H1 (cell line): ENCODE results near the gene PNMA8B. TPM values are rescaled to one million over a fixed set of nuclear protein-coding genes. Genes with fewer than 3 reads are reported as not detected.

ENCODE experiments used
- EP300 ChIP-seq, 2 experiments: IDR thresholded peaks; 1 replicate in 1 of 2; 2 replicates in 1 of 2; pipeline ENCODE4 v1.6.1; 2011 to 2012; ENCODE audit warnings: low read depth in 2 of 2, low read length in 2 of 2, mild to moderate bottlenecking in 2 of 2, borderline replicate concordance in 1 of 2, inconsistent platforms in 1 of 2, moderate library complexity in 1 of 2
- EZH2 ChIP-seq: fragments of 200-600 bp; sonication (generic); IDR thresholded peaks from 2 replicates; pipeline ENCODE4 v1.7.1; 2012; ENCODE audit warnings: low read depth, mild to moderate bottlenecking, moderate library complexity, low read length, inconsistent platforms; ENCODE audit not compliant: severe bottlenecking
- RNF2 ChIP-seq: fragments of 200-900, 300-1000 bp; sonication (generic); IDR thresholded peaks from 2 replicates; pipeline ENCODE4 v1.7.1; 2016; ENCODE audit warnings: borderline replicate concordance, low read depth, mild to moderate bottlenecking, antibody characterized with exemption, low read length; ENCODE audit not compliant: poor library complexity, severe bottlenecking; ENCODE audit errors: missing control alignments
- SP2 ChIP-seq: IDR thresholded peaks from 2 replicates; pipeline ENCODE4 v1.6.1; 2012; ENCODE audit warnings: mild to moderate bottlenecking, low read length, inconsistent platforms
- SUZ12 ChIP-seq: fragments of 200-600 bp; sonication (generic); IDR thresholded peaks from 2 replicates; pipeline ENCODE4 v1.6.1; 2012; ENCODE audit warnings: mild to moderate bottlenecking, inconsistent platforms, low read length, moderate library complexity, mixed read lengths
- TBP ChIP-seq: IDR thresholded peaks from 2 replicates; pipeline ENCODE4 v1.6.1; 2011; ENCODE audit warnings: low read depth, low read length, improper control_type of control experiment
- polyA plus RNA-seq, 7 experiments: library from polyadenylated mRNA; depleted of rRNA in 3 of 7; stranded (reverse) in 5 of 7; unstranded in 2 of 7; fragments of >200 nt in 5 of 7; fragments of 200-250 nt in 2 of 7; gene quantifications; 1 replicate in 5 of 7; 2 replicates in 1 of 7; 4 replicates in 1 of 7; pipeline versions ENCODE4 v1.2.1 to v1.2.3, GENCODE V29; 2011 to 2013; ENCODE audit warnings: missing spikeins in 2 of 7, mixed read lengths in 2 of 7
- total RNA-seq: library from RNA; stranded (reverse); fragmentation: NEBNext Ultra II Directional; extraction: Animal tissue kit (Norgen Biotek cat#: 25700); gene quantifications from 2 replicates; pipeline ENCODE4 v1.2.1, GENCODE V29; 2021

Gene PNMA8B
- total and polyA plus RNA-seq, 2 of the 8 experiments (the other 6 are each of a cell fraction or from before 2014, with no cell fraction given) = 0.48 to 1.4 TPM

DNA sequence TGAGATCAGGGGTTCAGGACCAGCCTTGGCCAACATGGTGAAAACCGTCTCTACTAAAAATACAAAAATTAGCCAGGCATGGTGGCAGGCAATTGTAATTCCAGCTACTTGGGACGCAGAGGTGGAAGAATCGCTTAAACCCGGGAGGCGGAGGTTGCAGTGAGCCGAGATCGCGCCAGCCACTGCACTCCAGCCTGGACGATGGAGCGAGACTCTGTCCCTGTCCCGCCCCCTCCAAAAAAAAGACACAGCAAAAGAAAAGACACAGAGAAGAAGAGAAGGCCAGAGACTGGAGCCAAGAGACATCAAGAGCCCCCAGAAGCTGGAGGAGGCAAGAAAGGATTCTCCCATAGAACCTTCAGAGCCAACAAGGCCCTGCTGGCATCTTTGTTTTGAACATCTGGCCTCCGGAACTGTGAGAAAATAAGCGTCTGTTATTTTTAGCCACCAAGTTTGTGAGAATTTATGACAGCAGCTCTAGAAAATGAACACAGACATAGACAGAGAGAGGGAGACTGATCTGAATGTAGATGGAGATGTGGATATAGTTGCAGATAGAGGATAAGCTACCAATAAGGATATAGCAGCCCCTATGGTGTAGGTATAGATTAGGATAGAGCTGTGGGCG lies 25.7 kb upstream of the PNMA8B start (continued):
- TF ChIP-seq SP2 (no peak), TBP (no peak), EP300 (IDR thresholded peaks at IDR 0.05; ENCODE audit: borderline replicate concordance in 1 of 2, low read depth in 2 of 2, low read length in 2 of 2) (no peak), SUZ12 (no peak), RNF2 (no peak), EZH2 (no peak)
